IPS-18c (cell line): ENCODE measurements around the gene PCNT.
"Not testable (repeated sequence)": the region's sequence is repeated elsewhere in the genome, so short reads cannot be mapped to it uniquely, and the experiment has no call there.

ENCODE experiments used
- H3K4me3 ChIP-seq: 2 replicates; pipeline ENCODE4 v1.7.0; 2013; ENCODE audit warnings: low read depth, mild to moderate bottlenecking, low read length, moderate library complexity; ENCODE audit not compliant: insufficient read depth
- H3K9me3 ChIP-seq: one replicate; pipeline ENCODE4 v1.6.1; 2013; ENCODE audit warnings: mild to moderate bottlenecking, low read length, moderate library complexity; ENCODE audit not compliant: control insufficient read depth, insufficient read depth

Gene PCNT

DNA sequence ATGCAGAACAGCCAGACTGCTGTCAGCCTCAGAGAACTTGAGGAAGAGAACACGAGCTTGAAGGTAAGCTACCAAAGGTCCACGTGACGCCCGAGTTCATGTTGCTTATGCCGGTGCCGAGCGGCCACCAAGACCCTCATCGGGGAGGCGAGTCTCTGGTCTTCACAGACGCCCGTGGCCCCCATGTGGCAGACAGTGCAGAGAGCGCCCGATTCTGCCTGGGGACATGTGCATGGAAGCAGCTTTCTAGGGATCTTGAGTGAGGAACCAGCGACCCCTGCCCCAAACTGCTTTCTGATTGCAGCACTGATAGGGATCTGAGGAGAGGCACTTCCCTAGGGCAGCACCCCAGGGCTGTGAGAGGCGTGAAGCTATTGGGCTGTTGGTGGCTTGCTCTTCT is 78.5 kb downstream of the PCNT start:
- Histone ChIP-seq H3K9me3 (no peaks in the 10 kb centered on the region), H3K4me3 (no peak overlapping the region)

DNA sequence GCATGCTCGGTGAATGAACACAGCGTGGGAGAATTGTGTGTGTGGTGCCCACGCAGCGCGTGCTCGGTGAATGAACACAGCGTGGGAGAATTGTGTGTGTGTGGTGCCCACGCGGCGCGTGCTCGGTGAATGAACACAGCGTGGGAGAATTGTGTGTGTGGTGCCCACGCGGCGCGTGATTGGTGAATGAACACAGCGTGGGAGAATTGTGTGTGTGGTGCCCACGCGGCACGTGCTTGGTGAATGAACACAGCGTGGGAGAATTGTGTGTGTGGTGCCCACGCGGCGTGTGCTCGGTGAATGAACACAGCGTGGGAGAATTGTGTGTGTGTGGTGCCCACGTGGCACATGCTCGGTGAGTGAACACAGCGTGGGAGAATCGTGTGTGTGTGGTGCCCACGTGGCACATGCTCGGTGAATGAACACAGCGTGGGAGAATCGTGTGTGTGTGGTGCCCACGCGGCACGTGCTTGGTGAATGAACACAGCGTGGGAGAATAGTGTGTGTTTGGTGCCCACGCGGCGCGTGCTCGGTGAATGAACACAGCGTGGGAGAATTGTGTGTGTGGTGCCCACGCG is 79.4 kb downstream of the PCNT start:
- not testable (repeated sequence) for H3K4me3 ChIP-seq, H3K9me3 ChIP-seq

DNA sequence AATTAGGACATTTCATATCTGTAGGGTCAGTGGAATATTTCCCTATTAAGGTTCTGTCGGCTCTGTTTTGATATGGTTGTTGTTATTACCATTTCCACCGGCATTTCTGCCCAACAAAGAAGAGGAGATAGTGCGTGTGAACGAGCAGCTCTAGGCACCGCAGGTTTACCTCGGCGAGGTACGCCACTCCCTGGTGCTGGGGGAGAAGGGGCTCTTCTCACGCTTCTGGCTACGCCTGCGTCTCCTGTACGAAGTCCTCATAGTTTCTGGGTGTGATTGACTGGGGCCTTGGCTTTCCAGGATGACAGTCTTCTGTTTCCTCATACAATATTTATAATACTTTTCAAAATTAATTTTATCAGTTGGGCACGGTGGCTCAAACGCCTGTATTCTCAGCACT is 80.3 kb downstream of the PCNT start:
- Histone ChIP-seq H3K4me3 (no peak overlapping the region), H3K9me3 (no peaks in the 10 kb centered on the region)

DNA sequence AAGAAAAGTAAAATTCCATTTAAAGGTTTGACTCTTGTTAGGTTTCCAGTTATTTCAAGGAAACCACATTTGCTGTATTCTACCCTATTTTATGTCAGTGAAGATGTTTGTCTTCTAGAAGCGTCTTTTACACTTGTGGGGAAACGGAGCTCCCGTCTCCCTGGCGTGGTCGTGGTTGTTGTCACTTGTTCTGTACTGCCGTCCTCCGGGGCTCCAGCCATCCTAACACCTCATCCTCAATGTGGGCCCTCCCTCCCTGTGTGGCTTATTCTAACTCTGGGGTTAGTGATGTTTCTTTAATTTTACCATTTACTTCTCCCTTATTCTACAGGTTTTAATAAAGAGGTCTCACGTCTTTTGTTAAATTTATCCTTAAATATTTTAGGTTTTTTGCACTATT is 82.0 kb downstream of the PCNT start:
- no peak overlapping the region for H3K4me3 ChIP-seq
- H3K9me3 ChIP-seq, result no peaks in the 10 kb centered on the region

DNA sequence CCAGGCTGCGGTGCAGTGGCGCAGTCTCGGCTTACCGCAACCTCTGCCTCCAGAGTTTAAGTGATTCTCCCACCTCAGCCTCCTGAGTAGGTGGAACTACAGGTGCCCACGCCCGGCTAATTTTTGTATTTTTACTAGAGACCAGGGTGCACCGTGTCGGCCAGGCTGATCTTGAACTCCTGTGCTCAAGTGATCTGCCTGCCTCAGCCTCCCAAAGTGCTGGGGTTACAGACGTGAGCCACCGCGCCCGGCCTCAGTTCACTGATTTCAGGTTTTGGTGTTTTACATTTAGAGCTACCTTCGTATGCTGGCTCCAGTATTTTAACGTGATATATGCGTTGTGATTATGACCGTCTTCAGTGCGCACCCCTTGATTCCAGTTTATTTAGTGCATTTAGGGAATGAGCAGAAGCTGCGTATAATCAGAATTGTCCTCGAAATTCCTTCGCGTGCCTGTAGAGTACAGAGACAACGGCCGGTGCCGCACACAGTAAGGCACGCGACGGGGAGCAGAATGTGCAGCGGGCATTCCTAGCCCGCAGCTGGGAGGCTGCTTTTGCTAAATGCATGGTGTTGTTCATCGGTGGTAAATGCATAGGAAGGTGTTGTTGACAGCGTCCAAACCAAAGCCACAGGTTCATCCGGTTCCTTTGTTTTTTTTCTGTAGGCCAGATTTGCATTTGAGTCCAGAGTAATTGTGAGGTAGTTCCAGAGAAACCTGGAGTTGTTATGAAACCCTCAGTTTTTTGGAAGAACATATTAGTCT is 85.9 kb downstream of the PCNT start:
- no peak overlapping the region for H3K4me3 ChIP-seq
- H3K9me3 ChIP-seq, result no peaks in the 10 kb centered on the region

DNA sequence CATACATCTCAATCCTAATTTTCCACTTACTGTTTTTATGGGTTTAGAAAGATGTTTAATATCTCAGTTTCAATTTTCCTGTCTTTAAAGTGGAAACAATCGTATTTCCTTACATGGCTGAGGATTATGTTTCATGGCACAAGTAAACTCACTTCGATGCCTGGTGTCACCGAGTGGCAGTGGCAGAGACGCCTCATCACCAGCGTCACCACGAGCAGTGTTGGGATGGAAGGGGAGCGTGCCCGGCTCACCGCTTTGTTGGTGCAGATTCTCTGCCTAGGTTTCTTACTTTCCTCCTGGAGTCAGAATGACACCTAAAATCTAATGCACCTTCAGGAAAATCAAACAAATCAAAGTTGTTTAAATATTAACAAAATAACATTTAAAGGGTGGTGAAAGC is 86.6 kb downstream of the PCNT start:
- H3K4me3 ChIP-seq, result no peak overlapping the region
- no peaks in the 10 kb centered on the region for H3K9me3 ChIP-seq

DNA sequence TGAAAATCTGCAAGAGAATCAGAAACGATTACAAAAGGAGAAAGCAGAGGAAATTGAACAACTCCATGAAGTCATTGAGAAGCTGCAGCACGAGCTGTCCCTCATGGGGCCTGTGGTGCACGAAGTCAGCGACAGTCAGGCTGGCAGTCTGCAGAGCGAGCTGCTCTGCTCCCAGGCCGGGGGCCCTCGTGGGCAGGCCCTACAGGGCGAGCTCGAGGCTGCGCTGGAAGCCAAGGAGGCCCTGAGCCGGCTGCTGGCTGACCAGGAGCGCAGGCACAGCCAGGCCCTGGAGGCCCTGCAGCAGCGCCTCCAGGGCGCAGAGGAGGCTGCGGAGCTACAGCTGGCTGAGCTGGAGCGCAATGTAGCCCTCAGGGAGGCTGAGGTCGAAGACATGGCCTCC is 87.3 kb downstream of the PCNT start:
- no peaks in the 10 kb centered on the region for H3K9me3 ChIP-seq
- no peak overlapping the region for H3K4me3 ChIP-seq

DNA sequence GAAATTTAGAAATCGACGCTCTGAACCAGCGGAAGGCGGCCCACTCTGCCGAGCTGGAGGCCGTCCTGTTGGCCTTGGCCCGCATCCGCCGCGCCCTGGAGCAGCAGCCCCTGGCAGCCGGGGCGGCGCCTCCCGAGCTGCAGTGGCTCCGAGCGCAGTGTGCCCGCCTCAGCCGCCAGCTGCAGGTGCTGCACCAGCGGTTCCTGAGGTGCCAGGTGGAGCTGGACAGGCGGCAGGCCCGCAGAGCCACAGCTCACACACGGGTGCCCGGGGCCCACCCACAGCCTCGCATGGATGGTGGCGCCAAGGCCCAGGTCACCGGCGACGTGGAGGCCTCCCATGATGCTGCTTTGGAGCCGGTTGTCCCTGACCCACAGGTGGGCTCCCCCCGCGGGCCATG is 87.7 kb downstream of the PCNT start:
- Histone ChIP-seq H3K9me3 (no peaks in the 10 kb centered on the region), H3K4me3 (no peak overlapping the region)

DNA sequence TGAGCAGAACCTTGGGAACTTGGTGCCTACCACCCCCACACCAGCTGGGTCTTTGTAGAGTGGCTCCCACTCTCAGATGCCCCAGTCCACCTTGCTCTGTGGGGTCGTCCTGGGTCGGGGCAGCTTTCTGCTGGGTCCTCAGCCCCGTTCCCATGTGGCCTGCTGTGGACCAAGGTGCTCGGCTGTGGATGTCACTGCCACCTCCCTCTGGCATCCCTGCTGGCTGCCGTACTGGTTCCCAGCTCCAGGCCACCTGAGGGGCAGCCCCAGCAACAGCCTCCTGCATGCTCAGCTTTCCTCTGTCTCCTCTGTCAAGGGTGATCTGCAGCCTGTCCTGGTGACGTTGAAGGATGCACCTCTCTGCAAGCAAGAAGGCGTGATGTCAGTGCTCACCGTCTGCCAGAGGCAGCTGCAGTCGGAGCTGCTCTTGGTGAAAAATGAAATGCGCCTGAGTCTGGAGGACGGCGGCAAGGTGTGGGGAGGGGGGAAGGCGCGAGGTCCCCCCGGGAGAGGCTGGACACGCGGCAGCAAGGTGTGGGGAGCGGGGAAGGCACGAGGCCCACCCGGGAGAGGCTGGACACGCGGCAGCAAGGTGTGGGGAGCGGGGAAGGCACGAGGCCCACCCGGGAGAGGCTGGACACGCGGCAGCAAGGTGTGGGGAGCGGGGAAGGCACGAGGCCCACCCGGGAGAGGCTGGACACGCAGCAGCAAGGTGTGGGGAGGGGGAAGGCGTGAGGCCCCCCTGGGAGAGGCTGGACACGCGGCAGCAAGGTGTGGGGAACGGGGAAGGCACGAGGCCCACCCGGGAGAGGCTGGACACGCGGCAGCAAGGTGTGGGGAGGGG is 88.8 kb downstream of the PCNT start:
- no peak overlapping the region for H3K4me3 ChIP-seq

DNA sequence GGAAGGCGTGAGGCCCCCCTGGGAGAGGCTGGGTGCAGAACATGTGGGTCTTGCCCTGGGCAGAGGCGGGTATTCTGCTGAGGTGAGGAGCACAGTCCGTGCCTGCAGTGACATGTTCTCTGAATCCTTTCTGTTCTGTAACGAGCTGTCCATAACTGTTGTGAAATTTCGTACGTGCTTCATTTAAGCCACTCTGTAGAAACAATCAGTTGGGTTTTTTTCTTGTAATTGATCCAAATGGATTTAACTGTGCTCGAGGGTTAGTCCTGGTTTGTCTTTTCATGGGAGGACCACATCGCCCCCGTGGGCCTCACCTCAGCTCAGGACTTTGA is 89.4 kb downstream of the PCNT start:
- Histone ChIP-seq H3K4me3 (no peak overlapping the region), H3K9me3 (no peaks in the 10 kb centered on the region)

More for the DNA sequence above, 88.8 kb downstream of the PCNT start:
- no peaks in the 10 kb centered on the region for H3K9me3 ChIP-seq

DNA sequence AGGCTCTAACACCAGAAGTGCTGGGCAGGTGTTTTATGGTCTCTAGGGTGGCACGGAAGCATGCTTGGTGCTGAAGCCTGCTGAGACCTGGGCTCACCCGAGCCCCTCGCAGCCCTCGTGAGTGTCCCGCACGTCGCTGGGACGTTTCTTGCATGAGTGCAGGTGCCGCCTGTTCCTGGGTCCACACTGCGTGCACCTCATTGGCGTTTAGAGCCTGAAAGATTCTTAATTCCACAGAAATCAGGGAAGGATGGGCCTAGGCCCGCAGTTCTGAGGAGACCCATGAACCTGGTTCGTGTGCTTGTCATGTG is 91.0 kb downstream of the PCNT start:
- H3K9me3 ChIP-seq, result peaks cover 2% of the 10 kb centered on the region

DNA sequence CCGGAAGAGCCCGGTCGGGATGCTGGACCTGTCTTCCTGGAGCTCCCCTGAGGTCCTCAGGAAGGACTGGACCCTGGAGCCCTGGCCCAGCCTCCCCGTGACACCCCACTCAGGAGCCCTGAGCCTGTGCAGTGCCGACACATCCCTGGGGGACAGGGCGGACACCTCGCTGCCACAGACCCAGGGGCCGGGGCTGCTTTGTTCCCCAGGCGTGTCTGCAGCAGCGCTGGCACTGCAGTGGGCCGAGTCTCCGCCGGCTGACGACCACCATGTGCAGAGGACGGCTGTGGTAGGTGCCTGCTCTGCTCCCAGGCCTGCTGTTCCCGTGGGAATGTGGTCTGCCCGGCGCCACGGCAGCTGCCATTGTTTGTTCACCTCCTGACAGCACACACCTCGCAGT is 92.6 kb downstream of the PCNT start:
- Histone ChIP-seq H3K4me3 (no peak overlapping the region), H3K9me3 (peaks cover 2% of the 10 kb centered on the region)

More for the DNA sequence above, 91.0 kb downstream of the PCNT start:
- no peak overlapping the region for H3K4me3 ChIP-seq

DNA sequence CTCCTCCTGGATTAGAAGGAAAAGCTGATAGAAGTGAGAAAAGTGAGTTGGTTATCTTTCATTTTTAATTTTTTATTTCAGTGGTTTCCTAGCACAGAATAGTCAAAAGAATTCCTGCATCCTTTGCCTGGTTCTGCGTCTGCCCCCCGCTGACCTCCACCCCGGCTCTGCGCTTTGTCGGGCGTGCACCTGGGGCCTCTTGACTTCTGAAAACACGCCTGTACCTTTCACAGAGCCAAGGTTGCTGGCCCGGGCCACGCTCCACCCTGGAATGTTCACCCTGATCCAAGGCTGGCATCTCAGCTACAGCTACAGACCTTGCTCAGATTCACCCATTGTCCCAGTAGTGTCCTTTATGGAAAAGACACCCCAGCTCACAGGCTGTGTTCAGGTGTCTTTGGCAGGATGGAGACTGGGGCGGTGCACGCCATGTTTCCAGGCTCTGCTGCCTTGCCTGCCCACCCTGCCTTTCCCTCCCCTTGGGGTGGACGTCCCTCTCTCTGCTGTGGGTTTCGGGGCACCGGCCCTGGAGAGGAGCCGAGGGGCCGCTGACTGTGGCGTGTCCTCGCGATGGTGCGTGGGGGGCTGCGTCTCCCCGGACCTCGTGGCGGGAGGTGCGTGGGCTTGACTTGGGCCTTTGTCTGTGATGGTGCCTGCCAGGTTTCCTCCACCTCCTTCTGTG is 94.5 kb downstream of the PCNT start:
- Histone ChIP-seq H3K9me3 (peaks cover 2% of the 10 kb centered on the region), H3K4me3 (no peak overlapping the region)

DNA sequence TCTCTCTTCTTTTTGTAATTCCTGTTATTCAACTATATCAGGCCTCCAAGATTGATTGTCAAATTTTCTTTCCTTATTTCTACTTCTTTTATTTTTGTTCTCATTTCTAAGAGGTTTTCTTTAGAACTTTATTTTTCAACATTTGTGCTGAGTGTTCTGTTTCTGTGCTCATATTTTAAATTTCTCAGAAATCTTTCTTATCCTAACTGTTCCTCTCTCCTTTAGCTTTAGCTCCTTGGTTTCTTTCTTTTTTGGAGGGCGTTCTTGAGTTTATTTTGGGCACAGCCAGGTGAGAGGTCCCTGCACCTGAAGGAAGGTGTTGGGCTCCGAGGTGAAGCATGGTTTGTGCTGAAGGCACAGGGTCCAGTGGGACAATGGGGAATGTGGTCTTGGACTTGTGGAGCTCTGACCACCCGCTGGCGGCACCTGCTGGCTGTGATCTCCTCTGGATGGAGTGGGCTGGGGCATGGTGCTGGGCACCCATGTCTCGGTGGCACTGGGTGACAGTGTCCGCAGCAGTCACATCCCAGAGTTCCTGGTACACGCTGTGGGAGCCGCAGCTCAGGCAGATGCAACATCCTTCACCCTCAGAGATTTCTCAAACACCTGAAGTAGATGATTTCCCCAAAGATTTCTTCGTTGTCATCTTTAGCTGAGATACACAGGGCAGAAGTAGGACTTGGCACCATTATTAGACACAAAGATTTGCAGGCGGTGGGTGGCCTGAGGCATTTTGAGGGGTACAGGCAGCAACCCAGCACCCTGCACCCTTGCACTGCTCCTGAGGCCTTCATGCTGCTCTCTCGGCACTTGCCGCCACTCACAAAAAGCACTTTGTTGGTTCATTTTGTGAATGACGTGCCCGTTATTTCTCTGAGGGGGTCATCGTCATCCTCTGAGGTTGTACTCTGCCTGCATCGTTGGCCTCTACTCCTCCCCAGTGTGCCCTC is 96.6 kb downstream of the PCNT start:
- Histone ChIP-seq H3K4me3 (no peak overlapping the region), H3K9me3 (peaks cover 2% of the 10 kb centered on the region)

DNA sequence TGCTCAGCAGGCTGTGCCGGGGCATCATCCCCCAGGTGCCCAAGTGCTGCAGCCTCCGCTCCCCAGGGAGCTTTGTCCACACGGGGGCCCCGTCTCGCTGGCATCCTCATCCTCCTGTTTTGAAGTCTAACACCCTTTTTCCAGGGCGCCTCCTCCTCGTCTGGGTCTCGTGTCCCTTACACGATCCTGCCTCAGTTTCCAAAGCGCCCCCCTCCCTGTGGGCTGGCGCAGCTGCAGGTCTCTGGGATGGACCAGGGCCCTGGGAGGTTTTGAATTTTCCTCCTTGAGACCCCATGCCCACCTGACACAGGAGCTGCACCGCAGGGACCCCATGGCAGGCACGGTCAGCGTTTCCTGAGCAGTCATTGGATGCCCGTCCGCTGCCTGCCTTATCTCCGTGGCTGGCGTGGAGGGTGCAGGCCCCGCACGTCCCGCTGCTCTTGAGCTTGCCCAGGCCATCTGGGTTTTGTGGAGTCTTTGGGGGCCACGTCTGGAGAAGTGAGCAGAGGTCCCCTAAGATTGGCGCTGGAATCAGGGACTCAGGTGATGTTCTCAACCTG is 97.3 kb downstream of the PCNT start:
- no peak overlapping the region for H3K4me3 ChIP-seq
- peaks cover 2% of the 10 kb centered on the region for H3K9me3 ChIP-seq

DNA sequence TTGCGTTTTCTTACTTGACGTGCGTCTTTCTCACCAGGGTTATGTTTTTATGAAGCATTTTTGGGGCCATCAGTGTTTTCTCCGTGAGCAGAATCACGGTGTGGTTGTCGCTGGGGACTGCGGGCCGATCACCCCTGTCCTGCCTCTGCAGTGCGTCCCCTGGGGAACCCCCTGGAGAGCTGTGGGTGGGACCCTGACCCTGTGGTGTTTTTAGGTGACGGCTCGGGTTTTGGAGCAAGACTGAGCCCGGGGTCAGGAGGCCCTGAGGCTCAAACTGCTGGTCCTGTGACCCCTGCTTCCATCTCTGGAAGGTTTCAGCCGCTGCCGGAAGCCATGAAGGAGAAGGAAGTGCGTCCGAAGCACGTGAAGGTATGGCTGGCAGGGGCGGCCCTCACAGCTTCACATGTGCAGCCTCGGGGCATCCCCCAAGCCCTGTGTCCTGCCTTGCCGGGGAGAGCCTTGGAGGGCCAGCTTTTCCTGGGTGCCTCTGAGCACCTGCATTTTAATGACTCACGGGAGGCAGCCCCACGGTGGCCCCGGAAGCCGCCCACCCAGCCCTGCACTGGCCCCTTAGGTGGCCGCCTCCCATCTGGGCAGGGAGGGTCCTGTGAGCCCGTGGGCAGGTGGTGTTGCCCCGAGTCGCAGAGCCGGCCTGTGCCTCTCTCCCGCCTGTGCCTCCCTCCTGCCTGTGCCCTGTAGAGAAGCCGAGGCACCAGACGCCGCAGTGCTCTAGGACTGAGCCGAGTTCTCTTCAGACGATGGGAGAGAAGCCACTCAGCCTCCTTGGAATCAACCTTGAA is 98.0 kb downstream of the PCNT start:
- Histone ChIP-seq H3K9me3 (peaks cover 2% of the 10 kb centered on the region), H3K4me3 (no peak overlapping the region)
